Epithelial cell of prostate (primary cell): ENCODE measurements around the gene ERMP1.

Source experiments
- DNase-seq: peaks from one replicate; pipeline ENCODE4 v3.0.0-alpha.2; 2011; ENCODE audit warnings: low read depth, low spot score
- H3K27ac ChIP-seq: fragments of 450-650 bp; 2 replicates; pipeline ENCODE4 v1.5.1; 2017; ENCODE audit warnings: mild to moderate bottlenecking

Gene ERMP1

GRCh38 chr9:5857928-5858327 is 25.0 kb upstream of the ERMP1 start:
- H3K27ac ChIP-seq, result no peak overlapping the region
- DNase-seq, result no peak

GRCh38 chr9:5854063-5854790 is 21.3 kb upstream of the ERMP1 start:
- H3K27ac ChIP-seq, result no peak overlapping the region
- no peak for DNase-seq

GRCh38 chr9:5853617-5854016 is 20.7 kb upstream of the ERMP1 start:
- no peak for DNase-seq
- H3K27ac ChIP-seq, result no peak overlapping the region

- H3K27ac ChIP-seq, result no peak overlapping the region
- DNase-seq, result no peak
These were observed 20.1 kb upstream of the ERMP1 start for GRCh38 chr9:5852987-5853386.

GRCh38 chr9:5851445-5851844 is 18.5 kb upstream of the ERMP1 start:
- peak; percentile 92 for DNase-seq
- H3K27ac ChIP-seq, result peak overlapping the region; percentile 68

- DNase-seq, result no peak
- H3K27ac ChIP-seq, result peak overlapping the region; percentile 68
These were observed 17.8 kb upstream of the ERMP1 start for GRCh38 chr9:5850724-5851122.

- no peak for DNase-seq
- no peak overlapping the region for H3K27ac ChIP-seq
These were observed 15.5 kb upstream of the ERMP1 start for GRCh38 chr9:5848372-5848882.

- H3K27ac ChIP-seq, result peak overlapping the region; percentile 46
- peak; percentile 60 for DNase-seq
These were observed 13.6 kb upstream of the ERMP1 start for GRCh38 chr9:5846501-5846921.

- no peak for DNase-seq
- peak overlapping the region; percentile 46 for H3K27ac ChIP-seq
These were observed 13.2 kb upstream of the ERMP1 start for GRCh38 chr9:5846096-5846495.

GRCh38 chr9:5845157-5845531 is 12.2 kb upstream of the ERMP1 start:
- DNase-seq, result no peak
- H3K27ac ChIP-seq, result peak overlapping the region; percentile 46

GRCh38 chr9:5843794-5844471 is 11.0 kb upstream of the ERMP1 start:
- no peak for DNase-seq
- H3K27ac ChIP-seq, result peak overlapping the region; percentile 46

- H3K27ac ChIP-seq, result no peak overlapping the region
- DNase-seq, result no peak
These were observed 10.2 kb upstream of the ERMP1 start for GRCh38 chr9:5842929-5843793.

GRCh38 chr9:5841771-5842573 is 9.1 kb upstream of the ERMP1 start:
- no peak for DNase-seq
- no peak overlapping the region for H3K27ac ChIP-seq

GRCh38 chr9:5840788-5841187 is 7.9 kb upstream of the ERMP1 start:
- H3K27ac ChIP-seq, result no peak overlapping the region
- no peak for DNase-seq

- peak overlapping the region; percentile 61 for H3K27ac ChIP-seq
- DNase-seq, result no peak
These were observed 6.6 kb upstream of the ERMP1 start for GRCh38 chr9:5839572-5839902.

GRCh38 chr9:5838884-5839571 is 6.1 kb upstream of the ERMP1 start:
- H3K27ac ChIP-seq, result peak overlapping the region; percentile 61
- peak; percentile 69 for DNase-seq

GRCh38 chr9:5835808-5836207 is 2.9 kb upstream of the ERMP1 start:
- no peak for DNase-seq
- no peak overlapping the region for H3K27ac ChIP-seq

GRCh38 chr9:5834214-5834613 is 1.3 kb upstream of the ERMP1 start:
- H3K27ac ChIP-seq, result no peak overlapping the region
- no peak for DNase-seq

GRCh38 chr9:5832071-5832537 is 813 bp downstream of the ERMP1 start:
- H3K27ac ChIP-seq, result peak overlapping the region; percentile 51

More at GRCh38 chr9:5832071-5832537, 813 bp downstream of the ERMP1 start:
- DNase-seq, result no peak
